H1 (cell line): ENCODE data around the gene PIP5K1B. TPM values are rescaled to one million over a fixed set of nuclear protein-coding genes. Genes with fewer than 3 reads are reported as not detected.

Experiments used
- CTCF ChIA-PET: fragments of 300-600 bp; sonication (Branson Sonifier 250); formaldehyde crosslinking; loops from one replicate; lab custom pipeline; 2021; ENCODE audit not compliant: partially characterized antibody; lab: Charles Lee
- POLR2A ChIA-PET: fragments of 300-600 bp; sonication (Branson Sonifier 250); formaldehyde crosslinking; loops from one replicate; lab custom pipeline; 2021; ENCODE audit warnings: inconsistent platforms; ENCODE audit not compliant: partially characterized antibody; lab: Charles Lee
- DNase-seq, 2 experiments: peaks; one replicate each; pipeline versions ENCODE4 v3.0.0 to v3.0.0-alpha.2; 2010 to 2022; ENCODE audit warnings: low spot score in 2 of 2, low read depth in 1 of 2, mixed read lengths in 1 of 2
- FAIRE-seq: peaks from 2 replicates; lab custom pipeline; 2011; peaks lifted over from hg19 to GRCh38; lab: Jason Lieb, UNC
- H2AFZ ChIP-seq: 2 replicates; pipeline ENCODE4 v1.8.1; 2012; ENCODE audit warnings: low read length, inconsistent platforms
- H2AK5ac ChIP-seq: 2 replicates; pipeline ENCODE4 v1.6.1; 2013; ENCODE audit warnings: low read depth, low read length
- H2BK120ac ChIP-seq: replicated peaks from 2 replicates; pipeline ENCODE3; 2013; ENCODE audit warnings: low read depth, low read length, inconsistent platforms
- H2BK12ac ChIP-seq: 2 replicates; pipeline ENCODE4 v1.6.1; 2013; ENCODE audit warnings: low read depth, low read length
- H2BK15ac ChIP-seq: 2 replicates; pipeline ENCODE4 v1.6.1; 2013; ENCODE audit warnings: low read length
- H2BK20ac ChIP-seq: 2 replicates; pipeline ENCODE4 v1.6.1; 2013; ENCODE audit warnings: low read length
- H2BK5ac ChIP-seq: 2 replicates; pipeline ENCODE4 v1.6.1; 2013; ENCODE audit warnings: low read depth, low read length
- H3K14ac ChIP-seq: 2 replicates; pipeline ENCODE4 v1.6.1; 2013; ENCODE audit warnings: inconsistent platforms; ENCODE audit not compliant: insufficient read length
- H3K18ac ChIP-seq: 2 replicates; pipeline ENCODE4 v1.6.1; 2013; ENCODE audit warnings: low read length; ENCODE audit errors: extremely low read depth
- H3K23ac ChIP-seq: 2 replicates; pipeline ENCODE4 v1.6.1; 2013; ENCODE audit warnings: inconsistent platforms; ENCODE audit not compliant: insufficient read length
- H3K23me2 ChIP-seq: 2 replicates; pipeline ENCODE4 v1.6.1; 2013; ENCODE audit warnings: low read depth, low read length
- H3K27ac ChIP-seq: 2 replicates; pipeline ENCODE4 v1.6.1; 2011; ENCODE audit warnings: low read depth, low read length, inconsistent platforms
- H3K27me3 ChIP-seq, 4 experiments: replicated peaks in 1 of 4; 1 replicate in 1 of 4; 2 replicates in 3 of 4; pipeline versions ENCODE4 v1.6.1 to v1.8.1; 2011 to 2013; ENCODE audit warnings: low read length in 3 of 4, mild to moderate bottlenecking in 3 of 4, inconsistent platforms in 2 of 4, mixed read lengths in 2 of 4, moderate library complexity in 1 of 4; ENCODE audit not compliant: control insufficient read depth in 3 of 4, insufficient read depth in 3 of 4; ENCODE audit errors: extremely low read depth in 1 of 4
- H3K36me3 ChIP-seq, 4 experiments: 2 replicates each; pipeline versions ENCODE4 v1.6.1 to v1.8.1; 2011 to 2013; ENCODE audit warnings: mild to moderate bottlenecking in 4 of 4, low read length in 3 of 4, moderate library complexity in 2 of 4, control low read depth in 1 of 4, inconsistent platforms in 1 of 4; ENCODE audit not compliant: insufficient read depth in 4 of 4, control insufficient read depth in 2 of 4
- H3K4ac ChIP-seq: replicated peaks from 2 replicates; pipeline ENCODE3; 2013; ENCODE audit warnings: low read length, low read depth, mixed read lengths, inconsistent platforms; ENCODE audit not compliant: insufficient read length
- H3K4me1 ChIP-seq, 4 experiments: replicated peaks in 1 of 4; 1 replicate in 1 of 4; 2 replicates in 3 of 4; pipeline versions ENCODE4 v1.6.1 to v1.8.1; 2011 to 2013; ENCODE audit warnings: low read length in 3 of 4, inconsistent platforms in 2 of 4, mixed read lengths in 1 of 4; ENCODE audit not compliant: insufficient read depth in 4 of 4, control insufficient read depth in 3 of 4
- H3K4me2 ChIP-seq, 2 experiments: 2 replicates each; pipeline versions ENCODE4 v1.6.1 to v1.8.1; 2011 to 2013; ENCODE audit warnings: low read depth in 2 of 2, low read length in 2 of 2, control low read depth in 1 of 2, inconsistent platforms in 1 of 2, mild to moderate bottlenecking in 1 of 2; ENCODE audit not compliant: insufficient read depth in 1 of 2
- H3K4me3 ChIP-seq, 4 experiments: fragments of 200-600, 300-600 bp in 1 of 4; sonication (generic), shearing (Covaris generic), sonication (Bioruptor Twin) in 1 of 4; 2 replicates each; pipeline versions ENCODE4 v1.5.1 to v1.8.1; 2011 to 2016; ENCODE audit warnings: low read length in 4 of 4, low read depth in 3 of 4, control low read depth in 2 of 4, inconsistent platforms in 2 of 4, mild to moderate bottlenecking in 2 of 4, mixed read lengths in 1 of 4, moderate library complexity in 1 of 4; ENCODE audit not compliant: insufficient read depth in 2 of 4; ENCODE audit errors: extremely low read depth in 1 of 4
- H3K56ac ChIP-seq: replicated peaks from 2 replicates; pipeline ENCODE3; 2013; ENCODE audit warnings: low read depth, mild to moderate bottlenecking, mixed read lengths, low read length, inconsistent platforms; ENCODE audit not compliant: insufficient read length
- H3K79me1 ChIP-seq: 2 replicates; pipeline ENCODE4 v1.6.1; 2013; ENCODE audit warnings: low read depth, low read length, control low read depth
- H3K79me2 ChIP-seq, 2 experiments: 2 replicates each; pipeline versions ENCODE4 v1.6.1 to v1.8.1; 2012 to 2013; ENCODE audit warnings: low read length in 2 of 2, mild to moderate bottlenecking in 2 of 2, inconsistent platforms in 1 of 2; ENCODE audit not compliant: insufficient read depth in 2 of 2, control insufficient read depth in 1 of 2
- H3K9ac ChIP-seq, 4 experiments: replicated peaks in 1 of 4; 1 replicate in 1 of 4; 2 replicates in 3 of 4; pipeline versions ENCODE4 v1.6.1 to v1.8.1; 2011 to 2013; ENCODE audit warnings: low read depth in 3 of 4, low read length in 3 of 4, control low read depth in 2 of 4, mild to moderate bottlenecking in 2 of 4, moderate library complexity in 2 of 4, inconsistent platforms in 1 of 4; ENCODE audit errors: extremely low read depth in 1 of 4
- H3K9me3 ChIP-seq, 2 experiments: 2 replicates each; pipeline versions ENCODE4 v1.6.1 to v1.8.1; 2012 to 2013; ENCODE audit warnings: mild to moderate bottlenecking in 2 of 2, moderate library complexity in 2 of 2, control low read depth in 1 of 2, inconsistent platforms in 1 of 2, low read depth in 1 of 2, low read length in 1 of 2, mixed read lengths in 1 of 2; ENCODE audit not compliant: insufficient read depth in 2 of 2
- H4K20me1 ChIP-seq, 2 experiments: replicated peaks in 1 of 2; 2 replicates each; pipeline versions ENCODE3 to v1.8.1; 2011 to 2013; ENCODE audit warnings: inconsistent platforms in 2 of 2, low read length in 2 of 2, mild to moderate bottlenecking in 1 of 2; ENCODE audit not compliant: insufficient read depth in 2 of 2, control insufficient read depth in 1 of 2
- H4K5ac ChIP-seq: 2 replicates; pipeline ENCODE4 v1.6.1; 2013; ENCODE audit warnings: low read length, low read depth, mixed read lengths, inconsistent platforms; ENCODE audit not compliant: insufficient read length
- H4K8ac ChIP-seq: 2 replicates; pipeline ENCODE4 v1.8.0; 2013; ENCODE audit warnings: mild to moderate bottlenecking, moderate library complexity, low read length, inconsistent platforms; ENCODE audit not compliant: insufficient read depth; ENCODE audit errors: extremely low read depth
- H4K91ac ChIP-seq: replicated peaks from 2 replicates; pipeline ENCODE3; 2013; ENCODE audit warnings: low read length, mixed read lengths, inconsistent platforms; ENCODE audit not compliant: insufficient read length
- CBX5 ChIP-seq: fragments of 300-800, 300-1000 bp; sonication (generic); IDR thresholded peaks from 2 replicates; pipeline ENCODE4 v1.7.1; 2016; ENCODE audit warnings: antibody characterized with exemption, low read length, low read depth
- CHD1 ChIP-seq: IDR thresholded peaks from 2 replicates; pipeline ENCODE4 v1.6.1; 2012; ENCODE audit warnings: low read depth, low read length, improper control_type of control experiment
- FOSL1 ChIP-seq: IDR thresholded peaks from 2 replicates; pipeline ENCODE4 v1.6.1; 2011; ENCODE audit warnings: mild to moderate bottlenecking, low read depth, low read length, moderate library complexity; ENCODE audit not compliant: insufficient read depth
- KDM1A ChIP-seq: fragments of 200-600, 300-600 bp; sonication (generic); IDR thresholded peaks from 2 replicates; pipeline ENCODE4 v1.7.1; 2016; ENCODE audit warnings: mild to moderate bottlenecking, low read length, borderline replicate concordance
- NANOG ChIP-seq: IDR thresholded peaks from 2 replicates; pipeline ENCODE4 v1.6.1; 2011; ENCODE audit warnings: low read length, low read depth, mild to moderate bottlenecking, inconsistent platforms; ENCODE audit not compliant: insufficient read depth, poor library complexity, severe bottlenecking
- POLR2AphosphoS5 ChIP-seq: IDR thresholded peaks from 2 replicates; pipeline ENCODE4 v1.6.1; 2011; ENCODE audit warnings: low read depth, low read length
- SAP30 ChIP-seq: fragments of 300-600 bp; sonication (generic); IDR thresholded peaks from 2 replicates; pipeline ENCODE4 v1.7.1; 2012; ENCODE audit warnings: low read length, moderate library complexity, mild to moderate bottlenecking, inconsistent platforms; ENCODE audit not compliant: insufficient read depth, insufficient replicate concordance
- SIX5 ChIP-seq: IDR thresholded peaks from 2 replicates; pipeline ENCODE4 v1.6.1; 2011; ENCODE audit warnings: mild to moderate bottlenecking, low read depth, low read length
- ZNF274 ChIP-seq: IDR thresholded peaks from 2 replicates; pipeline ENCODE4 v1.7.0; 2012; ENCODE audit warnings: low read length, borderline replicate concordance; ENCODE audit errors: extremely low read depth
- WGBS, 2 experiments: shearing (Covaris generic) in 1 of 2; methylation state at CpG; one replicate each; pipeline versions ENCODE4 v1.1.6 to v1.1.7; 2013 to 2015; ENCODE audit warnings: low lambda C conversion rate in 2 of 2, mixed read lengths in 2 of 2, inconsistent platforms in 1 of 2, low coverage in 1 of 2, missing lambda C conversion rate in 1 of 2; ENCODE audit not compliant: insufficient replicate concordance in 2 of 2, insufficient coverage in 1 of 2, insufficient read length in 1 of 2; ENCODE audit errors: extremely low coverage in 1 of 2, missing lambda C conversion rate in 1 of 2; 5-methylcytosine and 5-hydroxymethylcytosine counted together
- polyA plus RNA-seq, 7 experiments: library from polyadenylated mRNA; depleted of rRNA in 3 of 7; stranded (reverse) in 5 of 7; unstranded in 2 of 7; fragments of >200 nt in 5 of 7; fragments of 200-250 nt in 2 of 7; gene quantifications; 1 replicate in 5 of 7; 2 replicates in 1 of 7; 4 replicates in 1 of 7; pipeline versions ENCODE4 v1.2.1 to v1.2.3, GENCODE V29; 2011 to 2013; ENCODE audit warnings: missing spikeins in 2 of 7, mixed read lengths in 2 of 7
- total RNA-seq: library from RNA; stranded (reverse); fragmentation: NEBNext Ultra II Directional; extraction: Animal tissue kit (Norgen Biotek cat#: 25700); gene quantifications from 2 replicates; pipeline ENCODE4 v1.2.1, GENCODE V29; 2021

Gene PIP5K1B
- total and polyA plus RNA-seq, 2 of the 8 experiments (the other 6 are each of a cell fraction or from before 2014, with no cell fraction given): 4.7 to 7.7 TPM

DNA sequence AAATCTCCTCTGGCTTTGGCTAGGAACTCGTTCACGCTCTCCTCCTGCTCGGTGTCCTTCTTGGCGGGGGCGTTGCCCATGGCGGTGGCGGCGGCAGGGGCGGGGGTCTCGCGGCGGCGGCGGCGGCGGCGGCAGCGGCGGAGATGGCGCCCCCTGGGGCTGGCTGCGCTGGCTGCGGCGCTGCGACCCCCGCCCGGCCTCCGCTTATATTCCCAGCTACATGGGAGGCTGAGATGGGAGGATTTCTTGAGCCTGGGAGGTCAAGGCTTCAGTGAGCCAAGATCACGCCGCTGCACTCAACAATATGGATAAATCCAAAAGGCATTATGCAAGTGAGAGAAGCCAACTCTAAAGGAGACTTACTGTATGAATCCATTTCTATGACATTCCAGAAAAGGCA is 309.0 kb downstream of the PIP5K1B start, which contains the start of gene PRKACG:
PRKACG (minus strand) TSS at position 101 of the 400 bp plus-strand sequence; CDS start at position 80, 21 bp downstream.
- Histone ChIP-seq H2AFZ (no peak within 1 kb of the TSS), H2BK12ac (no peak within 1 kb of the TSS), H3K79me1 (no peaks in the 10 kb centered on the region), H3K14ac (no peak within 1 kb of the TSS), H3K4ac (peak within 1 kb of the TSS; percentile 49), H3K9me3 (peaks cover 0 to 8% of the 10 kb centered on the region in 2 experiments; a peak in 1 of 4 replicates), H2AK5ac (no peak within 1 kb of the TSS), H4K5ac (no peak within 1 kb of the TSS), H2BK15ac (no peak within 1 kb of the TSS), H3K18ac (no peak within 1 kb of the TSS; the same call in 1 of the 2 replicates), H3K36me3 (no peaks in the 10 kb centered on the region), H3K4me2 (no peak within 1 kb of the TSS), H4K20me1 (no peaks in the 10 kb centered on the region), H3K4me3 (no peak within 1 kb of the TSS), H3K56ac (no peak within 1 kb of the TSS), H2BK5ac (no peak within 1 kb of the TSS), H3K23ac (no peak within 1 kb of the TSS), H4K91ac (peak within 1 kb of the TSS; percentile 51), H3K27me3 (no peaks in the 10 kb centered on the region; a peak in 1 of 7 replicates), H3K9ac (no peak within 1 kb of the TSS), H3K4me1 (peaks cover 0 to 9% (median 6%) of the 10 kb centered on the region in 4 experiments; a peak in 4 of 7 replicates), H3K79me2 (no peaks in the 10 kb centered on the region), H2BK20ac (no peak within 1 kb of the TSS), H3K27ac (no peak within 1 kb of the TSS), H3K23me2 (no peaks in the 10 kb centered on the region), H2BK120ac (no peak within 1 kb of the TSS), H4K8ac (0 out of 2 replicates have a peak within 1 kb of the TSS, but pooled peaks have one; percentile 10)
- ChIA-PET CTCF (interaction anchor here (0.7 to 2.5 kb wide), 5 partner anchors 9 to 431 kb away, joined by 3 to 8 read pairs (median 4); partner anchors contain the start of gene FXN), POLR2A (no interaction called here)
- 99% methylated on average over 15 of the region's 29 CpGs; no CpG with 5 or more reads in 1 of the 2 experiments for WGBS, 2 experiments
- DNase-seq (no peak), FAIRE-seq (no peak)
- TF ChIP-seq SAP30 (no peak), ZNF274 (no peak), NANOG (no peak), KDM1A (no peak), CBX5 (no peak), FOSL1 (no peak), SIX5 (no peak), CHD1 (no peak), POLR2AphosphoS5 (no peak)
